Measurements from ENCODE around the gene KRTAP4-5.
"Not testable (repeated sequence)": the region's sequence is repeated elsewhere in the genome, so short reads cannot be mapped to it uniquely, and the experiment has no call there.

The KRTAP4-5 gene

DNA sequence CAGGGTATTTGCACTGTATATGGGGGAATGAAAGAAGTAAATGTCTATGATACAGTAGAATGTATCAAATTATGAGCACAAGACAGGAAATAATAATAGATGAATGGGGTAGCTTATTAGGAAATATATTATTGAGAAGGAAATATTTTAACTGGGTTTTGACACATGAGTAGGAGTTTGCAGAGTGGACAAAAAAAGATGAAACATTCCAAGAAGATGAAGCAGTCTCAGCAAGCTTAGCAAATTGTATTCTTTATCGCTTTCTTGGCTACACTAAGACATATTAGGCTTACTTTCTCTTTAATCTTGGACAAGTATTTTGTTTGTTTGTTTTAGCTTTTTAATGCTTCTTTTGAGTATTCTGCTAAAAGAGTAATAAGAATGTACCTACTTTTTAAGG, 45.7 kb downstream of the KRTAP4-5 start:
- H4K20me1 ChIP-seq (ENCODE audit: insufficient read depth, low read length), result no peaks in the 10 kb centered on the region
- no peaks in the 10 kb centered on the region for H3K79me2 ChIP-seq (ENCODE audit: low read length)
- H3K4me2 ChIP-seq (ENCODE audit: low read length), result no peak overlapping the region
- no peak overlapping the region for H3K27ac ChIP-seq (ENCODE audit: low read length)
- H3K9me3 ChIP-seq (ENCODE audit: insufficient read depth, low read length), result no peaks in the 10 kb centered on the region
- TF ChIP-seq, protein P1, sequence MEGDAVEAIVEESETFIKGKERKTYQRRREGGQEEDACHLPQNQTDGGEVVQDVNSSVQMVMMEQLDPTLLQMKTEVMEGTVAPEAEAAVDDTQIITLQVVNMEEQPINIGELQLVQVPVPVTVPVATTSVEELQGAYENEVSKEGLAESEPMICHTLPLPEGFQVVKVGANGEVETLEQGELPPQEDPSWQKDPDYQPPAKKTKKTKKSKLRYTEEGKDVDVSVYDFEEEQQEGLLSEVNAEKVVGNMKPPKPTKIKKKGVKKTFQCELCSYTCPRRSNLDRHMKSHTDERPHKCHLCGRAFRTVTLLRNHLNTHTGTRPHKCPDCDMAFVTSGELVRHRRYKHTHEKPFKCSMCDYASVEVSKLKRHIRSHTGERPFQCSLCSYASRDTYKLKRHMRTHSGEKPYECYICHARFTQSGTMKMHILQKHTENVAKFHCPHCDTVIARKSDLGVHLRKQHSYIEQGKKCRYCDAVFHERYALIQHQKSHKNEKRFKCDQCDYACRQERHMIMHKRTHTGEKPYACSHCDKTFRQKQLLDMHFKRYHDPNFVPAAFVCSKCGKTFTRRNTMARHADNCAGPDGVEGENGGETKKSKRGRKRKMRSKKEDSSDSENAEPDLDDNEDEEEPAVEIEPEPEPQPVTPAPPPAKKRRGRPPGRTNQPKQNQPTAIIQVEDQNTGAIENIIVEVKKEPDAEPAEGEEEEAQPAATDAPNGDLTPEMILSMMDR (IDR thresholded peaks at IDR 0.05; ENCODE audit: low read depth, low read length), result no peak
- TF ChIP-seq EZH2phosphoT487 (IDR thresholded peaks at IDR 0.05; ENCODE audit: low read depth), result no peak
- H3K36me3 ChIP-seq (replicated peaks; ENCODE audit: low read depth, low read length), result no peaks in the 10 kb centered on the region
- no peaks in the 10 kb centered on the region for H3K4me1 ChIP-seq (ENCODE audit: low read length)
- H3K4me3 ChIP-seq (ENCODE audit: low read length), result no peak overlapping the region
- H3K27me3 ChIP-seq (ENCODE audit: low read depth, low read length), result no peaks in the 10 kb centered on the region
- no peak overlapping the region for H2AFZ ChIP-seq (ENCODE audit: low read depth, low read length)
- no peak overlapping the region for H3K9ac ChIP-seq (ENCODE audit: low read length)

DNA sequence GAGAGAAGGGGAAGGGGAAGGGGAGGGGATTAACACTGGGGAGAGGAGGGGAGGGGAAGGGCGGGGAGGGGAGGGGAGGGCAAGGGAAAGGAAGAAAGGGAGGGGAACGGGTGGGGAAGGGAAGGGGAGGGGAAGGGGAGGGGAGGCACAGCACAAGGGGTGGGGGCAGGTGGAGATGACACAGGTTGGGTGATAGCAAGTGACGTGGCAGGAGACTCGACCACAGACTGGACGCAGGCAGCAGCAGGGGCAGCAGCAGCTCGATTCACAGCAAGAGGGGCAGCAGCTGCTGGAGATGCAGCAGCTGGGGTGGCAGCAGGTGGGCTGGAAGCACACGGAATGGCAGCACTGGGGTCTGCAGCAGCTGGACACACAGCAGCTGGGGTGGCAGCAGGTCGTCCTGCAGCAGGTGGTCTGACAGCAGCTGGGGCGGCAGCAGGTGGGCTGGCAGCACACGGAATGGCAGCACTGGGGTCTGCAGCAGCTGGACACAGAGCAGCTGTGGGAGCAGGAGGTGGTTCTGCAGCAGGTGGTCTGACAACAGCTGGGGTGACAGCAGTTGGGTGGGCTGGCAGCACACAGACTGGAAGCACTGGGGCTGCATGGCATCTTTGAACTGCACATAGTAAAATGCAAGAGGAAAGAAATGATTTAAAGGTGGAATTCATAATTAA, 47.9 kb downstream of the KRTAP4-5 start, which contains the start of gene KRTAP4-16:
KRTAP4-16 (minus strand) TSS at position 624 of the 674 bp plus-strand sequence; CDS start at position 624, 0 bp downstream.
- TF ChIP-seq, protein P1 (IDR thresholded peaks at IDR 0.05; ENCODE audit: low read depth, low read length), result no peak
- TF ChIP-seq EZH2phosphoT487 (IDR thresholded peaks at IDR 0.05; ENCODE audit: low read depth), result no peak
- Histone ChIP-seq H3K27me3 (ENCODE audit: low read depth, low read length) (no peaks in the 10 kb centered on the region), H3K27ac (ENCODE audit: low read length) (no peak within 1 kb of the TSS), H4K20me1 (ENCODE audit: insufficient read depth, low read length) (no peaks in the 10 kb centered on the region), H3K4me2 (ENCODE audit: low read length) (no peak within 1 kb of the TSS), H3K4me1 (ENCODE audit: low read length) (no peaks in the 10 kb centered on the region), H3K9ac (ENCODE audit: low read length) (no peak within 1 kb of the TSS), H3K36me3 (replicated peaks; ENCODE audit: low read depth, low read length) (no peaks in the 10 kb centered on the region), H3K9me3 (ENCODE audit: insufficient read depth, low read length) (no peaks in the 10 kb centered on the region), H3K79me2 (ENCODE audit: low read length) (no peaks in the 10 kb centered on the region), H2AFZ (ENCODE audit: low read depth, low read length) (no peak within 1 kb of the TSS), H3K4me3 (ENCODE audit: low read length) (no peak within 1 kb of the TSS)

DNA sequence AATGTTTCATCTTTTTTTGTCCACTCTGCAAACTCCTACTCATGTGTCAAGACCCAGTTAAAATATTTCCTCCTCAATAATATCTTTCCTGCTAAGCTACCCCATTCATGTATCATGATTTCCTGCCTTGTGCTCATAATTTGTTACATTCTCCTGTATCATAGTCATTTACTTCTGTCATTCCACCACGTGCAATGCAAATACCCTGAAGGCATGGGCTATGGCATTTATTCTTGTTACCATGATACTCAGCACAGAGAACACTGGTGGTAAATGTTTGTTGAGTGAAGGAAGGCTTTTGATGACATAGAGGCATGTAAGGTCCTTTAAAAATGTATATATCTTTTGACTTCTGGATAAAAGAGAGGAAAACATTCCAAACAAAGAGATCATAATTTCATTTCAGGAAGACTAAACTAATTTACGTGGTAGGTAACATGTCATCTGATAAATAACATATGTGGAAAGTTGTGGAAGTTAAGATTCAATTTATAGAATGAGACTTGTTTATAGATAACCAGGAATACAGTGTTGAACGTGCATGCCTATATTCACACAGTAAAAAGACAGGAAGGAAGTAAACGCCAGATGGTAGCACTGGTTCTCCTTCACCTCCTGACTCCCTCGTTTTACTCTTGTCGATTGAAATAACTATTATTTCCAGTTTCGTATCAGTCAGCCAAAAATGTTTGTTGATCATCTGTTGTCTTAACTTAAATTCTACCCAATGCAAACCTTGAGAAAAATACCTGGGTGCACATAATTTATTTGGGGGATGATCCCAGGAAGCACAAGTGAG, 49.7 kb downstream of the KRTAP4-5 start:
- H3K4me2 ChIP-seq (ENCODE audit: low read length); H4K20me1 ChIP-seq (ENCODE audit: insufficient read depth, low read length); H2AFZ ChIP-seq (ENCODE audit: low read depth, low read length); H3K4me1 ChIP-seq (ENCODE audit: low read length); H3K4me3 ChIP-seq (ENCODE audit: low read length); H3K27me3 ChIP-seq (ENCODE audit: low read depth, low read length); H3K27ac ChIP-seq (ENCODE audit: low read length); H3K79me2 ChIP-seq (ENCODE audit: low read length); H3K36me3 ChIP-seq (replicated peaks; ENCODE audit: low read depth, low read length); H3K9me3 ChIP-seq (ENCODE audit: insufficient read depth, low read length); H3K9ac ChIP-seq (ENCODE audit: low read length): not testable (repeated sequence)
